Skin of body (tissue), 2 donors: ENCODE results near the gene GRIA3. TPM values are rescaled to one million over a fixed set of nuclear protein-coding genes. Genes with fewer than 3 reads are reported as not detected.
"Not testable (repeated sequence)": the region's sequence is repeated elsewhere in the genome, so short reads cannot be mapped to it uniquely, and the experiment has no call there.

Experiments
- DNase-seq: peaks from one replicate; lab custom pipeline; 2025; lab: John Stamatoyannopoulos, UW
- total RNA-seq: library from RNA; depleted of rRNA; stranded (reverse); fragments of >200 nt; gene quantifications from one replicate; pipeline ENCODE4 v1.2.3, GENCODE V29; 2014

GRIA3 gene
- total RNA-seq, 1 donor from 2014 or later, result 7.3 TPM

DNA sequence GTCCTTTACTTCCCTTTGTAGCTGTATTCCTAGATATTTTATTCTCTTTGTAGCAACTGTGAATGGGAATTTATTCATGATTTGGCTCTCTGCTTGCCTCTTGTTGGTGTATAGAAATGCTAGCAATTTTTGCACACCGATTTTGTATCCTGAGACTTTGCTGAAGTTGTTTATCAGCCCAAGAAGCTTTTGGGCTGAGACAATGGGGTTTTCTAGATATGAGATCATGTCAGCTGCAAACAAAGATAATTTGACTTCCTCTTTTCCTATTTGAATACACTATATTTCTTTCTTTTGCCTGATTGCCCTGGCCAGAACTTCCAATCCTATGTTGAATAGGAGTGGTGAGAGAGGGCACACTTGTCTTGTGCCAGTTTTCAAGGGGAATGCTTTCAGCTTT is 346.6 kb downstream of the GRIA3 start:
- DNase-seq, result not testable (repeated sequence)
